ENCODE data around the gene FBF1. TPM values are rescaled to one million over a fixed set of nuclear protein-coding genes. Genes with fewer than 3 reads are reported as not detected.
"Not testable (repeated sequence)": the region's sequence is repeated elsewhere in the genome, so short reads cannot be mapped to it uniquely, and the experiment has no call there.

Gene FBF1
- total RNA-seq, 1 donor from 2014 or later = 6.3 TPM

- Histone ChIP-seq H3K9ac (ENCODE audit: low read depth in 1 of 3, low read length in 3 of 3) (peak overlapping the region; percentile 46 to 62 (median 51)), H3K4me1 (ENCODE audit: control insufficient read depth in 3 of 3, insufficient read depth in 3 of 3, low read length in 3 of 3) (peaks cover 39 to 41% (median 41%) of the 10 kb centered on the region in 3 donors), H3K27me3 (ENCODE audit: control insufficient read depth in 3 of 3, insufficient read depth in 3 of 3, low read length in 3 of 3) (no peaks in the 10 kb centered on the region), H3K9me3 (ENCODE audit: control insufficient read depth in 3 of 3, low read length in 3 of 3) (no peaks in the 10 kb centered on the region), H3K36me3 (ENCODE audit: control insufficient read depth in 3 of 3, insufficient read depth in 3 of 3, low read length in 3 of 3) (peaks cover 0 to 6% (median 1%) of the 10 kb centered on the region in 3 donors), H3K27ac (ENCODE audit: low read depth, low read length) (peak overlapping the region; percentile 81), H3K4me3 (ENCODE audit: low read length in 3 of 3) (peak overlapping the region in 1 of 3 donors; percentile 22)
These were observed 71.3 kb downstream of the FBF1 start for GRCh38 chr17:75869282-75870141.

GRCh38 chr17:75868730-75869281, 72.0 kb downstream of the FBF1 start:
- not testable (repeated sequence) for H3K36me3 ChIP-seq (ENCODE audit: control insufficient read depth in 3 of 3, insufficient read depth in 3 of 3, low read length in 3 of 3); H3K27ac ChIP-seq (ENCODE audit: low read depth, low read length); H3K4me3 ChIP-seq (ENCODE audit: low read length in 3 of 3); H3K9me3 ChIP-seq (ENCODE audit: control insufficient read depth in 3 of 3, low read length in 3 of 3); H3K27me3 ChIP-seq (ENCODE audit: control insufficient read depth in 3 of 3, insufficient read depth in 3 of 3, low read length in 3 of 3); H3K9ac ChIP-seq (ENCODE audit: low read depth in 1 of 3, low read length in 3 of 3)
- peaks cover 33 to 39% (median 38%) of the 10 kb centered on the region in 3 donors for H3K4me1 ChIP-seq (ENCODE audit: control insufficient read depth in 3 of 3, insufficient read depth in 3 of 3, low read length in 3 of 3)

- H3K9ac ChIP-seq (ENCODE audit: low read depth in 1 of 3, low read length in 3 of 3); H3K9me3 ChIP-seq (ENCODE audit: control insufficient read depth in 3 of 3, low read length in 3 of 3); H3K36me3 ChIP-seq (ENCODE audit: control insufficient read depth in 3 of 3, insufficient read depth in 3 of 3, low read length in 3 of 3); H3K4me3 ChIP-seq (ENCODE audit: low read length in 3 of 3); H3K27ac ChIP-seq (ENCODE audit: low read depth, low read length); H3K27me3 ChIP-seq (ENCODE audit: control insufficient read depth in 3 of 3, insufficient read depth in 3 of 3, low read length in 3 of 3): not testable (repeated sequence)
- H3K4me1 ChIP-seq (ENCODE audit: control insufficient read depth in 3 of 3, insufficient read depth in 3 of 3, low read length in 3 of 3) = peaks cover 15 to 21% (median 19%) of the 10 kb centered on the region in 3 donors
These were observed 75.2 kb downstream of the FBF1 start for GRCh38 chr17:75865404-75866188.

GRCh38 chr17:75864887-75865286, 76.0 kb downstream of the FBF1 start:
- not testable (repeated sequence) for H3K36me3 ChIP-seq (ENCODE audit: control insufficient read depth in 3 of 3, insufficient read depth in 3 of 3, low read length in 3 of 3); H3K4me3 ChIP-seq (ENCODE audit: low read length in 3 of 3); H3K27me3 ChIP-seq (ENCODE audit: control insufficient read depth in 3 of 3, insufficient read depth in 3 of 3, low read length in 3 of 3); H3K9me3 ChIP-seq (ENCODE audit: control insufficient read depth in 3 of 3, low read length in 3 of 3)
- Histone ChIP-seq H3K4me1 (ENCODE audit: control insufficient read depth in 3 of 3, insufficient read depth in 3 of 3, low read length in 3 of 3) (peaks cover 9 to 17% (median 16%) of the 10 kb centered on the region in 3 donors), H3K27ac (ENCODE audit: low read depth, low read length) (peak overlapping the region; percentile 50), H3K9ac (ENCODE audit: low read depth in 1 of 3, low read length in 3 of 3) (peak overlapping the region in 1 of 3 donors; percentile 41)

GRCh38 chr17:75864448-75864871, 76.4 kb downstream of the FBF1 start:
- H3K36me3 ChIP-seq (ENCODE audit: control insufficient read depth in 3 of 3, insufficient read depth in 3 of 3, low read length in 3 of 3) = no peaks in the 10 kb centered on the region
- H3K4me3 ChIP-seq (ENCODE audit: low read length in 3 of 3) = no peak overlapping the region
- H3K9me3 ChIP-seq (ENCODE audit: control insufficient read depth in 3 of 3, low read length in 3 of 3) = no peaks in the 10 kb centered on the region
- H3K4me1 ChIP-seq (ENCODE audit: control insufficient read depth in 3 of 3, insufficient read depth in 3 of 3, low read length in 3 of 3) = peaks cover 8 to 12% (median 12%) of the 10 kb centered on the region in 3 donors
- H3K27ac ChIP-seq (ENCODE audit: low read depth, low read length) = peak overlapping the region; percentile 50
- no peaks in the 10 kb centered on the region for H3K27me3 ChIP-seq (ENCODE audit: control insufficient read depth in 3 of 3, insufficient read depth in 3 of 3, low read length in 3 of 3)
- H3K9ac ChIP-seq (ENCODE audit: low read depth in 1 of 3, low read length in 3 of 3) = peak overlapping the region in 1 of 3 donors; percentile 41

- Histone ChIP-seq H3K9ac (ENCODE audit: low read depth in 1 of 3, low read length in 3 of 3) (no peak overlapping the region), H3K27me3 (ENCODE audit: control insufficient read depth in 3 of 3, insufficient read depth in 3 of 3, low read length in 3 of 3) (no peaks in the 10 kb centered on the region), H3K36me3 (ENCODE audit: control insufficient read depth in 3 of 3, insufficient read depth in 3 of 3, low read length in 3 of 3) (no peaks in the 10 kb centered on the region), H3K4me1 (ENCODE audit: control insufficient read depth in 3 of 3, insufficient read depth in 3 of 3, low read length in 3 of 3) (peaks cover 10 to 11% (median 10%) of the 10 kb centered on the region in 3 donors), H3K27ac (ENCODE audit: low read depth, low read length) (no peak overlapping the region), H3K4me3 (ENCODE audit: low read length in 3 of 3) (no peak overlapping the region), H3K9me3 (ENCODE audit: control insufficient read depth in 3 of 3, low read length in 3 of 3) (no peaks in the 10 kb centered on the region)
These were observed 78.9 kb downstream of the FBF1 start for GRCh38 chr17:75861927-75862317.

Other genes starting within 250 kb of the FBF1 start
- 3.1 TPM for gene ITGB4, start 219.6 kb downstream of the FBF1 start, total RNA-seq
- 29.2 TPM for gene GALK1, start 175.8 kb downstream of the FBF1 start, total RNA-seq
- gene UNK, start 156.2 kb downstream of the FBF1 start, total RNA-seq = 15.7 TPM
- 1.6 TPM for gene UNC13D, start 96.6 kb downstream of the FBF1 start, total RNA-seq
- gene WBP2, start 85.7 kb downstream of the FBF1 start, total RNA-seq = 17.7 TPM
- gene TRIM47, start 62.5 kb downstream of the FBF1 start, total RNA-seq = 23.5 TPM
- gene TRIM65, start 44.1 kb downstream of the FBF1 start, total RNA-seq = 20.4 TPM
- 32.9 TPM for gene MRPL38, start 36.2 kb downstream of the FBF1 start, total RNA-seq
- 32.4 TPM for gene ACOX1, start 38.1 kb upstream of the FBF1 start, total RNA-seq
- 3.1 TPM for gene TEN1, start 38.2 kb upstream of the FBF1 start, total RNA-seq
- gene CDK3, start 59.8 kb upstream of the FBF1 start, total RNA-seq = 1.6 TPM
- gene EVPL, start 86.3 kb upstream of the FBF1 start, total RNA-seq = under 0.01 TPM
- 41.8 TPM for gene SRP68, start 131.5 kb upstream of the FBF1 start, total RNA-seq
- not detected for gene GALR2, start 133.7 kb upstream of the FBF1 start, total RNA-seq
- gene ZACN, start 138.1 kb upstream of the FBF1 start, total RNA-seq = not detected
- gene EXOC7, start 162.7 kb upstream of the FBF1 start, total RNA-seq = 54.8 TPM
- gene FOXJ1, start 200.2 kb upstream of the FBF1 start, total RNA-seq = under 0.01 TPM